Thyroid gland (tissue), 4 donors: ENCODE results near the gene RGS14. TPM values are rescaled to one million over a fixed set of nuclear protein-coding genes. Genes with fewer than 3 reads are reported as not detected.

Source experiments
- DNase-seq, 2 donors: peaks; one replicate each; pipeline ENCODE4 v3.0.0-alpha.2; 2019
- H3K27ac ChIP-seq, 3 donors: fragments of 200-600 bp; sonication (generic); 1 replicate in 2 of 3; 2 replicates in 1 of 3; pipeline ENCODE4 v1.5.1; 2016 to 2019; ENCODE audit warnings: mild to moderate bottlenecking in 1 of 3, moderate library complexity in 1 of 3
- H3K27me3 ChIP-seq: fragments of 200-600 bp; sonication (generic); one replicate; pipeline ENCODE4 v1.5.1; 2019
- H3K36me3 ChIP-seq, 2 donors: fragments of 200-600 bp; sonication (generic); one replicate each; pipeline ENCODE4 v1.5.1; 2016 to 2019
- H3K4me1 ChIP-seq, 2 donors: fragments of 200-600 bp; sonication (generic); one replicate each; pipeline ENCODE4 v1.5.1; 2017 to 2019
- H3K4me3 ChIP-seq, 3 donors: fragments of 200-600 bp; sonication (generic); replicated peaks in 1 of 3; 1 replicate in 2 of 3; 2 replicates in 1 of 3; pipeline ENCODE4 v1.5.1; 2016; ENCODE audit warnings: mild to moderate bottlenecking in 1 of 3
- H3K9me3 ChIP-seq: fragments of 200-600 bp; sonication (generic); one replicate; pipeline ENCODE4 v1.5.1; 2017
- POLR2A ChIP-seq, 2 donors: fragments of 450-650 bp; IDR thresholded peaks; one replicate each; pipeline ENCODE4 v1.6.1; 2017; ENCODE audit warnings: antibody characterized with exemption in 2 of 2, mild to moderate bottlenecking in 2 of 2, moderate library complexity in 1 of 2
- WGBS, 2 donors: methylation state at CpG; one replicate each; pipeline ENCODE4 v1.1.5; 2017; 5-methylcytosine and 5-hydroxymethylcytosine counted together
- intact Hi-C: fragments of 100-400 bp; cut with DNase I; formaldehyde crosslinking; loops from one replicate; pipeline ENCODE4 v1.15.1; 2023
- total RNA-seq, 4 donors: library from RNA; depleted of rRNA; stranded (reverse); fragments of >200 nt; gene quantifications; one replicate each; pipeline ENCODE4 v1.2.3, GENCODE V29; 2016
- TF ChIP-seq, protein P1 (sequence below), 6 experiments: fragments of 200-600 bp in 3 of 6; fragments of 450-650 bp in 3 of 6; sonication (generic) in 3 of 6; IDR thresholded peaks; one replicate each; pipeline ENCODE4 v1.5.1; 2016 to 2019; ENCODE audit warnings: antibody characterized with exemption in 6 of 6, mild to moderate bottlenecking in 2 of 6, inconsistent platforms in 1 of 6, moderate library complexity in 1 of 6

RGS14 gene
- total RNA-seq, 4 donors from 2014 or later = 22.9 to 42.7 (median 26.7) TPM

DNA sequence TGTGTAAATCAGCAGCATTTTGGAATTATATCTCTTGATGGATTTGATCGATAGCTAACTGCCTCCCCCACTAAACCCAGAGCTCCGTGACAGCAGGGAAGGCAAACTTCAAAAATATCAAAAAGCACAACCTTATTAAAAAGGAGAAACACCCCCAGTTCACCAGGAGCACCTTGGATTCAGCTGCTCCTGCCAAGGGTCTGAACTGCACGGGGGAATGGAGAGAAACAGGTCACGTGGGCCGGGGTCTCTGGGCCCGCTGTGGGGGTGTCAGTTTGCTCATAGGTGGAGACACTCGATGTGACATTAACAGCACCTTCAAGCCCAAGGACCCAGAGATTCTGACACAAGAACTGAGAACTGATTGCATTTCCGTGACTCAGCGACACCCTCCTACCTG is 25.5 kb downstream of the RGS14 start:
- no peak overlapping the region for H3K4me3 ChIP-seq
- no peaks in the 10 kb centered on the region for H3K36me3 ChIP-seq
- H3K4me1 ChIP-seq = peaks cover 0 to under 1% of the 10 kb centered on the region in 2 donors
- H3K9me3 ChIP-seq = no peaks in the 10 kb centered on the region
- 89 to 91% methylated on average over 9 of the region's 9 CpGs for WGBS, 2 donors
- intact Hi-C loops = no loop called here
- no peaks in the 10 kb centered on the region for H3K27me3 ChIP-seq
- no peak for DNase-seq
- no peak overlapping the region for H3K27ac ChIP-seq
- TF ChIP-seq POLR2A (IDR thresholded peaks at IDR 0.05) = no peak
- TF ChIP-seq, protein P1, sequence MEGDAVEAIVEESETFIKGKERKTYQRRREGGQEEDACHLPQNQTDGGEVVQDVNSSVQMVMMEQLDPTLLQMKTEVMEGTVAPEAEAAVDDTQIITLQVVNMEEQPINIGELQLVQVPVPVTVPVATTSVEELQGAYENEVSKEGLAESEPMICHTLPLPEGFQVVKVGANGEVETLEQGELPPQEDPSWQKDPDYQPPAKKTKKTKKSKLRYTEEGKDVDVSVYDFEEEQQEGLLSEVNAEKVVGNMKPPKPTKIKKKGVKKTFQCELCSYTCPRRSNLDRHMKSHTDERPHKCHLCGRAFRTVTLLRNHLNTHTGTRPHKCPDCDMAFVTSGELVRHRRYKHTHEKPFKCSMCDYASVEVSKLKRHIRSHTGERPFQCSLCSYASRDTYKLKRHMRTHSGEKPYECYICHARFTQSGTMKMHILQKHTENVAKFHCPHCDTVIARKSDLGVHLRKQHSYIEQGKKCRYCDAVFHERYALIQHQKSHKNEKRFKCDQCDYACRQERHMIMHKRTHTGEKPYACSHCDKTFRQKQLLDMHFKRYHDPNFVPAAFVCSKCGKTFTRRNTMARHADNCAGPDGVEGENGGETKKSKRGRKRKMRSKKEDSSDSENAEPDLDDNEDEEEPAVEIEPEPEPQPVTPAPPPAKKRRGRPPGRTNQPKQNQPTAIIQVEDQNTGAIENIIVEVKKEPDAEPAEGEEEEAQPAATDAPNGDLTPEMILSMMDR (IDR thresholded peaks at IDR 0.05) = no peak

- no peaks in the 10 kb centered on the region for H3K36me3 ChIP-seq
- H3K27me3 ChIP-seq = no peaks in the 10 kb centered on the region
- WGBS, 2 donors = 58 to 76% methylated on average over 4 of the region's 4 CpGs
- intact Hi-C loops = no loop called here
- H3K4me1 ChIP-seq = peaks cover 3 to 10% of the 10 kb centered on the region in 2 donors
- H3K27ac ChIP-seq = no peak within 1 kb of the TSS
- H3K4me3 ChIP-seq = no peak within 1 kb of the TSS
- no peak for DNase-seq
- no peak for TF ChIP-seq POLR2A (IDR thresholded peaks at IDR 0.05)
- TF ChIP-seq, protein P1 (IDR thresholded peaks at IDR 0.05) = no peak
- H3K9me3 ChIP-seq = no peaks in the 10 kb centered on the region
These were observed 26.4 kb downstream of the RGS14 start, which contains the start of gene SLC34A1 for GRCh38 chr5:177384134-177384533. SLC34A1 (plus strand) TSS chr5:177384434; CDS start chr5:177385742, 1,308 bp downstream.

DNA sequence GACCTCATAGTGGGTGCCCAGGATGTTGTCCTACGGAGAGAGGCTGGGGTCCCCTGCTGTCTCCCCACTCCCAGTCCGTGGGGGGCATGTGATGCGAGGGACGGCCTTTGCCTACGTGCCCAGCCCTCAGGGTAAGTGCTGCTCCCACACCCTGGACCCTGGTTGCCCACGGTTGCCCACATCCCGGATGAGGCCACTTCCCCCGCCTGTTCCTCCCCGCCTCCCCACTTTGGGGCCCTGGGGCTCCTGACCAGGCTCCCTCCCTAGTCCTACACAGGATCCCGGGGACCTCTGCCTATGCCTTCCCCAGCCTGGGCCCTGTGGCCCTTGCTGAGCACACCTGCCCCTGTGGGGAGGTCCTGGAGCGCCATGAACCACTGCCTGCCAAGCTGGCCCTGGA is 28.0 kb downstream of the RGS14 start:
- no peaks in the 10 kb centered on the region for H3K36me3 ChIP-seq
- no peak for TF ChIP-seq POLR2A (IDR thresholded peaks at IDR 0.05)
- TF ChIP-seq, protein P1 (IDR thresholded peaks at IDR 0.05) = no peak
- no peaks in the 10 kb centered on the region for H3K27me3 ChIP-seq
- H3K9me3 ChIP-seq = no peaks in the 10 kb centered on the region
- intact Hi-C loops = no loop called here
- H3K4me3 ChIP-seq = no peak overlapping the region
- H3K4me1 ChIP-seq = peaks cover 3 to 20% of the 10 kb centered on the region in 2 donors
- no peak for DNase-seq
- WGBS, 2 donors = 76 to 85% methylated on average over 5 to 11 of the region's 11 CpGs
- H3K27ac ChIP-seq = no peak overlapping the region

DNA sequence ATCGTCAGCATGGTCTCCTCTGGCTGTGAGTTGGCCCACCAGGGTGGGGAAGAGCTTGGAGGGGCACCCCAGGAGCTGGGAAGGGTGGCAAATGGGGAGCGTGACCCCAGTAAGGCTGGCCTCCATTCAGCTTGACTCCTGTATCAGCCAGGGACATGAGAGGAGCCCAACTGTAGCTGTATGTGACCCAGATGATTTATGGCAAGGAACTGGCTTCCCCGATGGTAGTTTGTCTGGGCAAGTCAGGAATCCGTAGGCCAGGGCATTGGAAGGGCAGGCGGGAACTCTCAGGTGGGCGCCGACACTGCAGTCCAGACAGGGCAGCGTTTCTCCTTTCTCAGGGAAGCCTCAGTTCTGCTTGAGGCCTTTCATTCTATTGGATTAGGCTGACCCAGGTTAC is 28.8 kb downstream of the RGS14 start:
- Histone ChIP-seq H3K4me3 (no peak overlapping the region), H3K36me3 (no peaks in the 10 kb centered on the region), H3K27ac (no peak overlapping the region), H3K4me1 (peaks cover 3 to 20% of the 10 kb centered on the region in 2 donors), H3K27me3 (no peaks in the 10 kb centered on the region), H3K9me3 (no peaks in the 10 kb centered on the region)
- intact Hi-C loops = no loop called here
- no peak for TF ChIP-seq POLR2A (IDR thresholded peaks at IDR 0.05)
- DNase-seq = no peak
- WGBS, 2 donors = 90 to 91% methylated on average over 6 to 8 of the region's 8 CpGs

DNA sequence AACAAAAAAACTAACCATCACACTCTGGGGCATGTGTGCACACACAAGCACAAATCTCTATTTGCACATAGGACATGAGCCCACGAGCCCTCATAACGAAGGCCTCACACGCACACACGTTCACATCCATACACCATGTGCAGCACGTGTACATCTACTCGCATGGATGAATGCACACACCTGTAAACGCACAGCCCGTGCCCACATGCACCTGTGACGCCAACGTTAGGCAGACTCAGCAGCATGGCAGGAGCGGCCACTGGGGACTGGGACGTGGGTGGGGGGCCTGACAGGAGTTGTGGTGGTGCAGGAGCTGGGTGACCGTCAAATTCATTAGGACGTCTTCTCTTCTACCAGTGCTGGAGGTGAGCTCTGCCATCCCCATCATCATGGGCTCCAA is 29.7 kb downstream of the RGS14 start:
- no peak overlapping the region for H3K27ac ChIP-seq
- DNase-seq = no peak
- intact Hi-C loops = no loop called here
- H3K27me3 ChIP-seq = no peaks in the 10 kb centered on the region
- no peak overlapping the region for H3K4me3 ChIP-seq
- WGBS, 2 donors = 60 to 77% methylated on average over 10 to 14 of the region's 14 CpGs
- H3K9me3 ChIP-seq = no peaks in the 10 kb centered on the region
- H3K4me1 ChIP-seq = peaks cover 3 to 20% of the 10 kb centered on the region in 2 donors
- H3K36me3 ChIP-seq = no peaks in the 10 kb centered on the region
- no peak for TF ChIP-seq POLR2A (IDR thresholded peaks at IDR 0.05)
- TF ChIP-seq, protein P1 (IDR thresholded peaks at IDR 0.05) = no peak
